ENCODE results near the gene AMH. TPM values are rescaled to one million over a fixed set of nuclear protein-coding genes. Genes with fewer than 3 reads are reported as not detected.

AMH gene
- total and polyA plus RNA-seq, 2 of the 13 experiments (the other 11 are each of a cell fraction or from before 2014, with no cell fraction given) = 0.03 to 0.18 TPM

GRCh38 chr19:2231621-2232221 is 17.4 kb upstream of the AMH start (continued):
- TF ChIP-seq ATF1 (CRISPR knock-in tag; IDR thresholded peaks at IDR 0.05) (no peak), ZNF513 (CRISPR knock-in tag; conservative IDR thresholded peaks at IDR 0.05) (no peak), WIZ (CRISPR knock-in tag; IDR thresholded peaks at IDR 0.05) (no peak), ZNF652 (CRISPR knock-in tag; IDR thresholded peaks at IDR 0.05; ENCODE audit: borderline replicate concordance, low read depth) (no peak), RBFOX2 (IDR thresholded peaks at IDR 0.05; ENCODE audit: low read depth, low read length) (peak; percentile 60; the same call in 1 of the 2 replicates), ZNF121 (CRISPR knock-in tag; IDR thresholded peaks at IDR 0.05) (no peak), KDM5B (CRISPR knock-in tag; IDR thresholded peaks at IDR 0.05; ENCODE audit: borderline replicate concordance) (no peak), ZNF687 (CRISPR knock-in tag; IDR thresholded peaks at IDR 0.05) (peak; percentile 24; the same call in 1 of the 2 replicates), ELF3 (CRISPR knock-in tag; IDR thresholded peaks at IDR 0.05) (no peak), ZNF749 (CRISPR knock-in tag; IDR thresholded peaks at IDR 0.05; ENCODE audit: borderline replicate concordance) (no peak), EED (CRISPR knock-in tag; IDR thresholded peaks at IDR 0.05) (no peak), DZIP1 (CRISPR knock-in tag; IDR thresholded peaks at IDR 0.05) (no peak), ZNF33B (CRISPR knock-in tag; IDR thresholded peaks at IDR 0.05) (no peak), SMYD3 (CRISPR knock-in tag; IDR thresholded peaks at IDR 0.05) (no peak), ZMYM3 (CRISPR knock-in tag; IDR thresholded peaks at IDR 0.05) (no peak), ZC3H13 (CRISPR knock-in tag; IDR thresholded peaks at IDR 0.05) (peak; percentile 37; the same call in 1 of the 2 replicates), STAT6 (CRISPR knock-in tag; IDR thresholded peaks at IDR 0.05; ENCODE audit: borderline replicate concordance) (no peak)

All from HepG2 (cell line).